ENCODE results near the gene CTRB2.

- TF ChIP-seq POLR2A (IDR thresholded peaks at IDR 0.05), result no peak
- TF ChIP-seq CTCF (IDR thresholded peaks at IDR 0.05), result no peak
- TF ChIP-seq POLR2AphosphoS5 (IDR thresholded peaks at IDR 0.05), result no peak
- no peak for TF ChIP-seq EP300 (IDR thresholded peaks at IDR 0.05)
These were observed 9.3 kb downstream of the CTRB2 start for GRCh38 chr16:75197522-75198134.

Data from suprapubic skin (tissue), 4 donors.